Coronary artery (tissue), 2 donors: ENCODE data around the gene SLC15A4.
"Not testable (repeated sequence)": the region's sequence is repeated elsewhere in the genome, so short reads cannot be mapped to it uniquely, and the experiment has no call there.

Experiments used
- DNase-seq: peaks from one replicate; pipeline ENCODE4 v3.0.0-alpha.2; 2017; ENCODE audit warnings: low spot score
- H3K27ac ChIP-seq, 2 donors: fragments of 200-600 bp; sonication (generic); one replicate each; pipeline ENCODE4 v1.5.1; 2016 to 2019
- H3K4me3 ChIP-seq: fragments of 200-600 bp; sonication (generic); 2 replicates; pipeline ENCODE4 v1.5.1; 2016; ENCODE audit warnings: mild to moderate bottlenecking, moderate library complexity
- TF ChIP-seq, protein P1 (sequence below): fragments of 200-600 bp; sonication (generic); IDR thresholded peaks from one replicate; pipeline ENCODE4 v1.5.1; 2019; ENCODE audit warnings: antibody characterized with exemption

The SLC15A4 gene

DNA sequence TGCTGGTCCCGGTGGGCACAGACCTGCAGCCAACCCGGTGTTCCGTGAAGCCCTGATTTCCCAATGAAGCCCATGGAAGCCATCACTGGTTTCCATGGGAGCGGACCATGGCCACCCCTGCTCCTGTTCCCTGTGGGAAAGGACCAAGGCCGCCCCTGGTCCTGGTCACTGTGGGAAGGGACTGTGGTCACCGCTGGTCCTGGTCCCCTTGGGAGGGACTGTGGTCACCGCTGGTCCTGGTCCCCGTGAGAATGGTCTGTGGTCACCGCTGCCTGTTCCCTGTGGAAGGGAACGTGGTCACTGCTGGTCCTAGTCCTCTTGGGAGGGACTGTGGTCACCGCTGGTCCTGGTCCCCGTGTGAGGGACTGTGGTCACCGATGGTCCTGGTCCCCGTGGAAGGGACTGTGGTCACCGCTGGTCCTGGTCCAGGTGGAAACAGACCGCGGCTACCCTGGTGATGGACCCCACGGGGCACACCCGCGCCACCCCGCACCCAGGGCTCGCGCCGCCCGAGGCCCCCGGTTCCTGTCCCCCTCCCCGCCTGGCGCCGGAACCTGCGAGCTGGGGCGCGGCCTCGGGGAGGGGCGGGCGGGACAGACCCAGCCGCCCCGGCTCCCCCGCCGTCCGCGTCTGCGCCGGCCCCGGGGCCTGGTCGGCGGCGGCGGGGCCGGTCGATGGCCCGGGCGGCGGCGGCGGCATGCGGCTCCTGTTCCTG is 29.3 kb upstream of the SLC15A4 start, which contains the start of gene GLT1D1:
GLT1D1 (plus strand) TSS at position 594 of the 715 bp plus-strand sequence; CDS start at position 698, 104 bp downstream.
- H3K27ac ChIP-seq, result no peak within 1 kb of the TSS
- H3K4me3 ChIP-seq, result peak within 1 kb of the TSS; percentile 40
- TF ChIP-seq, protein P1, sequence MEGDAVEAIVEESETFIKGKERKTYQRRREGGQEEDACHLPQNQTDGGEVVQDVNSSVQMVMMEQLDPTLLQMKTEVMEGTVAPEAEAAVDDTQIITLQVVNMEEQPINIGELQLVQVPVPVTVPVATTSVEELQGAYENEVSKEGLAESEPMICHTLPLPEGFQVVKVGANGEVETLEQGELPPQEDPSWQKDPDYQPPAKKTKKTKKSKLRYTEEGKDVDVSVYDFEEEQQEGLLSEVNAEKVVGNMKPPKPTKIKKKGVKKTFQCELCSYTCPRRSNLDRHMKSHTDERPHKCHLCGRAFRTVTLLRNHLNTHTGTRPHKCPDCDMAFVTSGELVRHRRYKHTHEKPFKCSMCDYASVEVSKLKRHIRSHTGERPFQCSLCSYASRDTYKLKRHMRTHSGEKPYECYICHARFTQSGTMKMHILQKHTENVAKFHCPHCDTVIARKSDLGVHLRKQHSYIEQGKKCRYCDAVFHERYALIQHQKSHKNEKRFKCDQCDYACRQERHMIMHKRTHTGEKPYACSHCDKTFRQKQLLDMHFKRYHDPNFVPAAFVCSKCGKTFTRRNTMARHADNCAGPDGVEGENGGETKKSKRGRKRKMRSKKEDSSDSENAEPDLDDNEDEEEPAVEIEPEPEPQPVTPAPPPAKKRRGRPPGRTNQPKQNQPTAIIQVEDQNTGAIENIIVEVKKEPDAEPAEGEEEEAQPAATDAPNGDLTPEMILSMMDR, result no peak
- no peak for DNase-seq

DNA sequence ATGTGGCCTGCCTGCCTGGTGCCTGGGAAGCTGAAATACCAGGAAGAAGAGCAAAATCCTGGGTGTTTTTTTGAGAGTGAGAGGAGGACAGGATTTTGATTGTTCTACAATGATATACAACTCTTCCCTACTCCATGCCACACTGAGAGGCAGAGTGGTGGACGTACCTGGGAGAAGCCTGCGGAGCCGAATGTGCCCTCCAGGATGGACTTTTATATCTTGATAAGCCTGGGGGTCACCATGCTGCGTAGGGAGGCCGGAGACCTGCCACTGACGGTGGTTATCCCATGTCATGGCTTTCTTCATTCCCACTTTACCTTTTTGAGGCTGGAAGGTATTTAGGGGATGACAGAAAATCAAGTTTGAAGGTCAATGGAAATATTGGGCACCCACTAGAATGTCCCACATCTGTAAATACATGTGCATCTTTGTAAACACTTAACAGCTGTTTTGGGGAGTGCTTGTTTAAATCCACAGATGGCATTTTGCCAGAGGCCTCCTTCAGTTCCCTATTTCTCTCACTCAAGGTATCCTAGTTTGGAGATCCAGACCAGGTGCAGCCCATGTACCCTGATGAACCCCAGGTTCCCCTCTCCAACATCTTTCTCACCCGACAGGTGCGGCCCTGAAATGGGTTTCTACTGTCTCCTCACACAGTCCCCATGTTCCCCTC is 28.4 kb upstream of the SLC15A4 start:
- Histone ChIP-seq H3K4me3 (no peak overlapping the region), H3K27ac (no peak overlapping the region)
- TF ChIP-seq, protein P1, result no peak
- no peak for DNase-seq

DNA sequence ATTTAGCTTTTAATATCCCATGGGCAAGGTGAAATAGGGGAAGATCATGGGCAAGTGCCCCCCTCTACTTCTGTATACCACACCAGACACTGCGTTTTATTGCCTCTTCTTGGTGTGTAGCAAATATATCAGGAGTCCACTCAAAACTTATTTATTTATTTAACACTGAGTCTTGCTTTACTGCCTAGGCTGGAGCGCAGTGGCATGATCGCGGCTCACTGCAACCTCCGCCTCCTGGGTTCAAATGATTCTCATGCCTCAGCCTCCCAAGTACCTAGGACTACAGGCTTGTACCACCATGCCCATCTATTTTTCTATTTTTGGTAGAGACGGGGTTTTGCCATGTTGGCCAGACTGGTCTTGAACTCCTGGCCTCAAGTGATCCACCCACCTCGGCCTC is 27.7 kb upstream of the SLC15A4 start:
- not testable (repeated sequence) for H3K4me3 ChIP-seq, DNase-seq, H3K27ac ChIP-seq

DNA sequence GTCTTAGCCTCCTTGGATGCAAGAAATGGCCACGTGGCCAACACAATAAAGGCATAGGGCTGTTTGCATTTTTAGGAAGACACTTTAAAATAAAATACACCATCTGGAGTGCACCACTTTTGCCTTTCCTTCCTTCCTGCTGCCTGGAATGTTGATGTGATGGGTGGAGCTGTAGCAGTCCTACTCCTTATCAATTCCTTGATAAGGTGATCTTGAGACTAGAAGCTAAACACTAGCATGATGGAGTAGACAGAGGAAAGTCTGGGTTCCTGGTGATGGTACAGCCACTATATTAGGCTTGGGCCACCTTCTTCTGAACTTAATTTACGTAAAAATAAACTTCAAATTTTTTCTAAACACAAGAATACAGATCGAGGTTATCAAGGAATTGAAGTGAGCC is 26.6 kb upstream of the SLC15A4 start:
- DNase-seq, result no peak
- Histone ChIP-seq H3K27ac (no peak overlapping the region), H3K4me3 (no peak overlapping the region)
- TF ChIP-seq, protein P1, result no peak

DNA sequence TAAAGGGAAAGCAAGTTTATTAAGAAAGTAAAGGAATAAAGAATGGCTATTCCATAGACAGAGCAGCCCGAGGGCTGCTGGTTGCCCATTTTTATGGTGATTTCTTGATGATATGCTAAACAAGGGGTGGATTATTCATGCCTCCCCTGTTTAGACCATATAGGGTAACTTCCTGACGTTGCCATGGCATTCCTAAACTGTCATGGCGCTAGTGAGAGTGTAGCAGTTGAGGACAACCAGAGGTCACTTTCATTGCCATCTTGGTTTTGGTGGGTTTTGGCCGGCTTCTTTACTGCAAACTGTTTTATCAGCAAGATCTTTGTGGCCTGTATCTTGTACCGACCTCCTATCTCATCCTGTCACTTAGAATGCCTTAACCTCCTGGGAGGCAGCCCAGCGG is 26.0 kb upstream of the SLC15A4 start:
- not testable (repeated sequence) for H3K27ac ChIP-seq, H3K4me3 ChIP-seq, DNase-seq

DNA sequence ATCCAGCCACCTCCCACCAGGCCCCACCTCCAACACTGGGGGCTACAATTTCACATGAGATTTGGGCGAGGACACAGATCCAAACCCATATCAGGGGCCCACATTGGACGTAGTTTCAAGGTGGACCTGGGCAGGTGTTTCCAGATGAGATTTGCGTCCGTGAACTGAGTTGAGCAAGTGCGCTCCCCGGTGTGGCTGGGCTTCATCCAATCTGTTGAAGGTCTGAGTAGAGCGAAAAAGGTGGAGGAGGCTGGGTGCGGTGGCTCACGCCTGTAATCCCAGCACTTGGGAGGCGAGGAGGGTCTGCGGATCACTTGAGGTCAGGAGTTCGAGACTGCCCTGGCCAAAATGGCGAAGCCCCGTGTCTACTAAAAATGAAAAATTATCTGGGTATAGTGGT is 24.6 kb upstream of the SLC15A4 start:
- no peak overlapping the region for H3K27ac ChIP-seq
- TF ChIP-seq, protein P1, result no peak
- DNase-seq, result no peak
- no peak overlapping the region for H3K4me3 ChIP-seq

DNA sequence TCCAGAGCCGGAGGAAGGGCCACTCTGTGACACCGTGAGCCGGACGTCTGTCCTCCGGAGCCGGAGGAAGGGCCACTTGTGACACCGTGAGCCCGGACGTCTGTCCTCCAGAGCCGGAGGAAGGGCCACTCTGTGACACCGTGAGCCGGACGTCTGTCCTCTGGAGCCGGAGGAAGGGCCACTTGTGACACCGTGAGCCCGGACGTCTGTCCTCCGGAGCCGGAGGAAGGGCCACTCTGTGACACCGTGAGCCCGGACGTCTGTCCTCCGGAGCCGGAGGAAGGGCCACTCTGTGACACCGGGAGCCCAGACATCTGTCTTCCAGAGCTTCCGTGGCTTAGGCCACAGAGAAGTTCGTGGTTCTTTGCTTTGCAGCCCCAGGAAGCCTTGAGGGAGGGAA is 22.9 kb upstream of the SLC15A4 start:
- not testable (repeated sequence) for H3K27ac ChIP-seq, DNase-seq

DNA sequence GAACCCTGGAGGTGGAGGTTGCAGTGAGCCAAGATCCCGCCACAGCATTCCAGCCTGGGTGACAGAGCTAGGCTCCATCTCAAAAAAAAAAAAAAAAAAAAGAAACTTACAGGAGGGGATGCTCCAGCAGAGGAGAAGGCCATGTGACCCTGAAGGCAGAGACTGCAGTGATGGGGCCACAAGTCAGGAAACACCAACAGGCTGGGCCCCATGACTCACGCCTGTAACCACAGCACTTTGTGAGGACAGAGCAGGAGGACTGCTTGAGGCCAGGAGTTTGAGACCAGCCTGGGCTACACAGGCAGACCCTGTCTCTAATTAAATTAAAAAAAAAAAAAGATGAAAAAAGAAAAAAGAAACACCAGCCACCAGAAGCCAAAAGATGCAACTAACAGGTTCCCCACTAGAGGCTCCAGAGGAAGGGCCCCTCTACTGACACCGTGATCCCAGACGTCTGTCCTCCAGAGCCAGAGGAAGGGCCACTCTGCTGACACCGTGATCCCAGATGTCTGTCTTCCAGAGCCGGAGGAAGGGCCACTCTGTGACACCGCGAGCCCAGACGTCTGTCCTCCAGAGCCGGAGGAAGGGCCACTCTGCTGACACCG is 20.4 kb upstream of the SLC15A4 start:
- H3K4me3 ChIP-seq, result no peak overlapping the region
- TF ChIP-seq, protein P1, result no peak
- no peak for DNase-seq
- no peak overlapping the region for H3K27ac ChIP-seq

More for the DNA sequence above, 22.9 kb upstream of the SLC15A4 start:
- not testable (repeated sequence) for H3K4me3 ChIP-seq
